ENCODE measurements around the gene PERM1.

PERM1 gene

DNA sequence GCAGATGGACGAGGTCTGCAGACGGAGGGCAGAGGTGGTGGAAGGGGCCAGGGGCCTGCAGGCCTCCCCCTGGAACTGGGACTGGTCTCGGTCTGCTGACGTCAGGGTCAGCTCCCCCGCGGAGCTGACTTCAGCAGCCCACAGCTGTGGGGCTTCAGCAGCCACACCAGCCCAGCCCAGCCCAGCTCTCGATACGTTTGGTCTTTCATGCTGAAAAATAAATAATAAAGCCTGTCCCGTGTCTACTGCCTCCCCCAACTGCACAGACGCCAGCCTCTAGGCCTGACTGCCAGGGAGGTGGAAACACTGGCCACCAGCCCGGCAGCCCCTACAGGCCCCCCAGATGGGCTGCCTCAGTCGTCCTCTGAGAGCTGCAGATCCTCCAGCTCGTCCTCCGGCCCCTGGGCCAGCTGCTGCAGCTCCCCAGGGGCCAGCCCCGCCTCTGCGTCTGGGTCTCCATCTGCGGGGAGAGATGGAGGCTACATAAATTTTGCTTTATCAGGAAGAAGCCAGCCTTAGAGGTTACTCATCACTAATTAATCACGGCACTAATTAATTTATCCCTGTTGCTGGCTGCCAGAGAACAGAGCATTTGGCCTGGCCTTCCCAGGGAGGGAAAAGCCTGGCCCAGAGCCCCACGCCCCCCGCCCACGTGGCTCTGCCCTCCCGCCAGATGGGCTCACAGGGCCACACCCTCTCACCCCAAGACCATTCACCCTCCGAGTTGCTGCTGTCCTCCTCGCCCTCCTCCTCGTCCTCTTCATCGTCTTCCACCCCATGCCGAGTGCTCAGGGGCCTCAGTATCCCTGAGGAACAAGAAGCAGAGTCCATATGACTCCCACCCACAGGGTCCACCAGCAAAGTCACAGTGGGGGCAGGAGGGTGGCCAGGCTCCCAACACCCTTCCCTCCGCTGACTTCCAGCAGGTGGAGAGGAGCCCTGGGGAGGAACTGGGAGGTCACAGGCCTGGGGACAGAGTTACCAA lies 37.3 kb downstream of the PERM1 start:
- Histone ChIP-seq H3K4me3 (ENCODE audit: low read length) (no peak overlapping the region), H3K36me3 (ENCODE audit: insufficient read depth, low read depth, low read length) (peaks cover 44% of the 10 kb centered on the region), H3K4me1 (ENCODE audit: insufficient read depth, low read length) (no peaks in the 10 kb centered on the region; the same call in 1 of the 2 replicates), H3K9ac (ENCODE audit: low read depth, low read length) (no peak overlapping the region), H3K9me3 (ENCODE audit: insufficient read depth, low read depth, low read length) (no peaks in the 10 kb centered on the region), H3K27ac (ENCODE audit: low read length) (no peak overlapping the region), H3K27me3 (ENCODE audit: insufficient read depth, low read length) (peaks cover 44% of the 10 kb centered on the region)

DNA sequence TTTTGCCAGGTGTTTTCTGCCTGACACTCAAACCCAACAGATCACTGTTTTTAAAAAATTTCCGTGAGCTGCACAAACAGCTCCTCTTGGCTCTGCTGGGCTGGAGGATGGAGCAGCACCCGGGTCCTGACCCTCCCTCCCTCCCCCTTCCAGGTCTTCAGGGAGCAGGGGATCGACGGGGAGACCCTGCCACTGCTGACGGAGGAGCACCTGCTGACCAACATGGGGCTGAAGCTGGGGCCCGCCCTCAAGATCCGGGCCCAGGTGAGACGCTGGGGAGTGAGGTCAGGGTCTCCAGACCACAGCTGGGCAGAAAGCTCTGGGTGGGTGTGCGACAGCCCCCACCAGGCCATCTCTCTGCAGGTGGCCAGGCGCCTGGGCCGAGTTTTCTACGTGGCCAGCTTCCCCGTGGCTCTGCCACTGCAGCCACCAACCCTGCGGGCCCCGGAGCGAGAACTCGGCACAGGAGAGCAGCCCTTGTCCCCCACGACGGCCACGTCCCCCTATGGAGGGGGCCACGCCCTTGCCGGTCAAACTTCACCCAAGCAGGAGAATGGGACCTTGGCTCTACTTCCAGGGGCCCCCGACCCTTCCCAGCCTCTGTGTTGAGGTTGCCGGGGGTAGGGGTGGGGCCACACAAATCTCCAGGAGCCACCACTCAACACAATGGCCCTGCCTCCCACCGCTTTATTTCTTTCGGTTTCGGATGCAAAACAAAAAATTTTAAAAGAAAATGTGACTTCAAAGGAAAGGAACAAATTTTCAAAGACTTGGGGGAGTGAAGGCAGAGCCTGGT lies 38.1 kb downstream of the PERM1 start:
- no peaks in the 10 kb centered on the region; the same call in 1 of the 2 replicates for H3K4me1 ChIP-seq (ENCODE audit: insufficient read depth, low read length)
- peaks cover 36% of the 10 kb centered on the region for H3K36me3 ChIP-seq (ENCODE audit: insufficient read depth, low read depth, low read length)
- no peaks in the 10 kb centered on the region for H3K9me3 ChIP-seq (ENCODE audit: insufficient read depth, low read depth, low read length)
- no peak overlapping the region for H3K27ac ChIP-seq (ENCODE audit: low read length)
- no peak overlapping the region for H3K4me3 ChIP-seq (ENCODE audit: low read length)
- no peak overlapping the region for H3K9ac ChIP-seq (ENCODE audit: low read depth, low read length)
- H3K27me3 ChIP-seq (ENCODE audit: insufficient read depth, low read length): peaks cover 53% of the 10 kb centered on the region

DNA sequence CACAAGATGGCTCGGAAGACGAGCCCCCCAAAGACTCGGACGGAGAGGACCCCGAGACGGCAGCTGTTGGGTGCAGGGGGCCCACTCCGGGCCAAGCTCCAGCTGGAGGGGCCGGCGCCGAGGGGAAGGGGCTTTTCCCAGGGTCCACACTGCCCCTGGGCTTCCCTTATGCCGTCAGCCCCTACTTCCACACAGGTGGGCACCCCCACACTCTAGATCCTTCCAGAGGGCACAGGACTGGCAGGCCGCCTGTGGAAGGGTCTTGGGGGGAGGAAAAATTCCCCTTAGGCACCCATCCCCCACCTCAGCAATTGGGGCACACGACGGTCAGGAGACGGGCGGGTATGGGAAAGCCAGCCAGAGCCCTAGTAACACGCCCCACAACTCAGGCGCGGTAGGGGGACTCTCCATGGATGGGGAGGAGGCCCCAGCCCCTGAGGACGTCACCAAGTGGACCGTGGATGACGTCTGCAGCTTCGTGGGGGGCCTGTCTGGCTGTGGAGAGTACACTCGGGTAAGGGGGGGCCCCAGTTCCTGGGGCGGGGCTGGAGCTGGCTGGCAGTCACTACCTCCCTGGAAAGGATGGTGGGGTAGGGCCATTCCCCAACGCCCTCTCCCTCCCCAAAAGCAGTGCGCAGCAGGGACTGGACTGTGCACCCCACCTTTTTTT lies 38.9 kb downstream of the PERM1 start:
- Histone ChIP-seq H3K4me3 (ENCODE audit: low read length) (no peak overlapping the region; the same call in 1 of the 2 replicates), H3K9ac (ENCODE audit: low read depth, low read length) (no peak overlapping the region), H3K27ac (ENCODE audit: low read length) (no peak overlapping the region), H3K4me1 (ENCODE audit: insufficient read depth, low read length) (no peaks in the 10 kb centered on the region; the same call in 1 of the 2 replicates), H3K36me3 (ENCODE audit: insufficient read depth, low read depth, low read length) (peaks cover 29% of the 10 kb centered on the region), H3K27me3 (ENCODE audit: insufficient read depth, low read length) (peaks cover 60% of the 10 kb centered on the region), H3K9me3 (ENCODE audit: insufficient read depth, low read depth, low read length) (no peaks in the 10 kb centered on the region)

DNA sequence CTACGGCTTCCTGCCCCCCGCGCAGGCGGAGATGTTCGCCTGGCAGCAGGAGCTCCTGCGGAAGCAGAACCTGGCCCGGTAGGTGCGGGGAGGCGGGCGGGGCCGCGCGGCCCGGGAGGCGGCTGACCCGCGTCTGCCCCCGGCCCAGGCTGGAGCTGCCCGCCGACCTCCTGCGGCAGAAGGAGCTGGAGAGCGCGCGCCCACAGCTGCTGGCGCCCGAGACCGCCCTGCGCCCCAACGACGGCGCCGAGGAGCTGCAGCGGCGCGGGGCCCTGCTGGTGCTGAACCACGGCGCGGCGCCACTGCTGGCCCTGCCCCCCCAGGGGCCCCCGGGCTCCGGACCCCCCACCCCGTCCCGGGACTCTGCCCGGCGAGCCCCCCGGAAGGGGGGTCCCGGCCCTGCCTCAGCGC lies 39.5 kb downstream of the PERM1 start:
- H3K27ac ChIP-seq (ENCODE audit: low read length): no peak overlapping the region
- peaks cover 66% of the 10 kb centered on the region for H3K27me3 ChIP-seq (ENCODE audit: insufficient read depth, low read length)
- H3K4me1 ChIP-seq (ENCODE audit: insufficient read depth, low read length): no peaks in the 10 kb centered on the region; the same call in 1 of the 2 replicates

DNA sequence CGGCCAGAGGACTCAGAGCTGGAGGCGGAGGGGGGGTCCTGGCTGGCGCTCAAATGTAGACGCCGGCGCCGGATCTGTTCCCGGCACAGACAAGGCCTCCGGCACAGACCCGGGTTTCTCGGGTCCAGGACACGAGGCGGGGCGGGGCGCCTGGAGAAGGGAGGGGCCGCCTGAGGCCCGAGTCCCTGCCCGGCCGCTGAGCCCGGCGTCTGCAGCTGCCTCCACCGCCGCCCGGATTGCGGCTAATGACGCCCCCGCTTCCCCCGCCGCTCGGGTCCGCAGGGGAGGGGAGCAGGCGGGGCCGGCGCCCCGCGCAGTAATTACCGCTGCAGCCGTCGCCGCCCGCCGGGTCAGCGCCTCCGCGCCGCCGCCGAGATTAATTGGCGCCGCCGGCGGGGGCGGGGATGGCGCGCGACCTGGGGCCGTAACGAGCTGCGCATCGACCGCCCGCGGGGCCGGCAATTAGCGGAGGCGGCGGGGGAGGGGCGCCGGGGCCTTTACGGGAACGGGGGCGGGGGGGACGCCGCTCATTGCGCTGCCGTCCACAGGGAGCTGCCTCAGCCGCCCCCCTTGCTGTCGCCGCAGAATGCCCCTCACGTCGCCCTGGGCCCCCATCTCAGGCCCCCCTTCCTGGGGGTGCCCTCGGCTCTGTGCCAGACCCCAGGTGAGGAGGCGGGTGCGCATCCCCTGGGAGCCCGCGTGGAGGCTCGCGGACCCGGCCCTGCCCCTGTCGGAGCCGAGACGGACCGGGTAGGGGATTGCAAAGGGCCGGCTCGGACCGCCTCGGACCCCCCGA lies 40.1 kb downstream of the PERM1 start:
- Histone ChIP-seq H3K4me3 (ENCODE audit: low read length) (peak overlapping the region; percentile 35; the same call in 1 of the 2 replicates), H3K27ac (ENCODE audit: low read length) (no peak overlapping the region), H3K4me1 (ENCODE audit: insufficient read depth, low read length) (no peaks in the 10 kb centered on the region; the same call in 1 of the 2 replicates), H3K27me3 (ENCODE audit: insufficient read depth, low read length) (peaks cover 72% of the 10 kb centered on the region), H3K9me3 (ENCODE audit: insufficient read depth, low read depth, low read length) (no peaks in the 10 kb centered on the region), H3K9ac (ENCODE audit: low read depth, low read length) (no peak overlapping the region), H3K36me3 (ENCODE audit: insufficient read depth, low read depth, low read length) (peaks cover 17% of the 10 kb centered on the region; the same call in 1 of the 2 replicates)

More for the DNA sequence above, 39.5 kb downstream of the PERM1 start:
- Histone ChIP-seq H3K36me3 (ENCODE audit: insufficient read depth, low read depth, low read length) (peaks cover 23% of the 10 kb centered on the region), H3K4me3 (ENCODE audit: low read length) (no peak overlapping the region; the same call in 1 of the 2 replicates), H3K9me3 (ENCODE audit: insufficient read depth, low read depth, low read length) (no peaks in the 10 kb centered on the region), H3K9ac (ENCODE audit: low read depth, low read length) (no peak overlapping the region)

DNA sequence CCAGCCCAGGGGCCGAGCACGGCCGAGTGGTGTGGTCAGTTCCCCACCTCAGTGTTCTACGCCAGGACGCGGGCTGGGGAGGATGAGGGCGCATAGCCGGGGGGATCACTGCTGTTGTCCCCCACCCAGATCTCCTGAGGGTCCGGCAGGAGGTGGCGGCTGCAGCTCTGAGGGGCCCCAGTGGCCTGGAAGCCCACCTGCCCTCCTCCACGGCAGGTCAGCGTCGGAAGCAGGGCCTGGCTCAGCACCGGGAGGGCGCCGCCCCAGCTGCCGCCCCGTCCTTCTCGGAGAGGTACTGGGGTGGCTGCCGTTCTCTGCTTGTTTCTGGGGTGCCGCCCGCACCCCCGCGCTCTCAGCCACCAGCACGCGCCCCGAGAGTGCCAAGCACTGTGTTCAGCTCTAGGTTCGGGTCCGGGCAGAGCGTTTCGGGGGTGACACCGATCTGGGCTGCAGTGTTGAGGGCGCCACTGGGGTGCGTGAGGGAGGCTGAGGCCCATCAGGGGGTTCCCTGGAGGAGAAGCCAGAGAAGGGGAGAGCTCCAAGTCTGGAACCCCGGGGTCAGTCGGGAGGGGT lies 40.8 kb downstream of the PERM1 start:
- Histone ChIP-seq H3K4me3 (ENCODE audit: low read length) (peak overlapping the region; percentile 35; the same call in 1 of the 2 replicates), H3K9ac (ENCODE audit: low read depth, low read length) (no peak overlapping the region), H3K9me3 (ENCODE audit: insufficient read depth, low read depth, low read length) (no peaks in the 10 kb centered on the region), H3K4me1 (ENCODE audit: insufficient read depth, low read length) (no peaks in the 10 kb centered on the region; the same call in 1 of the 2 replicates), H3K36me3 (ENCODE audit: insufficient read depth, low read depth, low read length) (peaks cover 14% of the 10 kb centered on the region; the same call in 1 of the 2 replicates), H3K27me3 (ENCODE audit: insufficient read depth, low read length) (peaks cover 79% of the 10 kb centered on the region), H3K27ac (ENCODE audit: low read length) (no peak overlapping the region)

DNA sequence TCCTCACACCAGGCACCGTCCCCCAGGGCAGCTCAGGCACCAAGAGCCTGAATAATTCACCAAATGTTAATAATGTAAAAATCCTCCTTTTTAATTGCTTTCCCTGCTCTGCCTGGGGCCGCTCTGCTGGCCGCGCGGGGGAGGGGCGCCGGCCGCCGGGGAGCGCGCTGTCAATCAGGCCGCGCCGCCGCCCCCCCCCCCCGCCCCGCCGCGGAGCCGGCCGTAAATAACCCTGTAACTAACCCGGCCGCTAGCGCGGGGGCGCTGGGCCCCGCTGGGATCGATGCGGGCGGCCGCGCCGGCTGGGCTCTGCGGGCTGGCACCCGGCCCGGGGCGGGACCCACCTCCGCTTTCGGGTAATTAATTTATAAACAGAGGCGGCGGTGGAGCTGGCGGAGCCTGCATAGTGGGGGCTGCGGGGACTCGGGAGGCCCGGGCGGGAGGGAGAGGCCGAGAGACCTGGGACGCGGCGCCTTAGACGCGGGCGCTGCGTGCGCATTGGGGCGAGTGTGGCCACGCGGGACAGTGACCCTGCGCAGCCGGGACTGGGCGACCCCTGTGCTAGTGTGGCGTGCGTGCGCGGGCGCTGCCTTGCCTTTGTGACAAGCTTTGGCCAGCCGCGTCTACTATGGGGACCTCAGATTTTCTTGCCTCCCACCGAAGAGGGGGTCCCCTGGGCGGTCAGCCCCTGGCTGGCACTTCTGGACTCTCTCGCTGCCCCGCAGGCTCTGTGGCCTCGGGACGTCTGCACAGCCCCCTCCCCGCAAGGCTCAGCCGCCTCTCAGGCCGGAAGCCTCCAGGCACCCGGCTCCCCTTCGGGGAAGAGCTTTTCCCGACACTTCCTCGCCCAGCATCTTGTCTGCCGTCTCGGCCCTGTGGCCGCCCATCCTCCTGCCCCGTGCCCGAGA lies 41.5 kb downstream of the PERM1 start:
- H3K27me3 ChIP-seq (ENCODE audit: insufficient read depth, low read length): peaks cover 87% of the 10 kb centered on the region
- peaks cover 8% of the 10 kb centered on the region; the same call in 1 of the 2 replicates for H3K36me3 ChIP-seq (ENCODE audit: insufficient read depth, low read depth, low read length)
- no peak overlapping the region for H3K27ac ChIP-seq (ENCODE audit: low read length)
- no peak overlapping the region for H3K9ac ChIP-seq (ENCODE audit: low read depth, low read length)
- peak overlapping the region; percentile 35; the same call in 1 of the 2 replicates for H3K4me3 ChIP-seq (ENCODE audit: low read length)
- H3K9me3 ChIP-seq (ENCODE audit: insufficient read depth, low read depth, low read length): no peaks in the 10 kb centered on the region
- H3K4me1 ChIP-seq (ENCODE audit: insufficient read depth, low read length): no peaks in the 10 kb centered on the region; the same call in 1 of the 2 replicates

DNA sequence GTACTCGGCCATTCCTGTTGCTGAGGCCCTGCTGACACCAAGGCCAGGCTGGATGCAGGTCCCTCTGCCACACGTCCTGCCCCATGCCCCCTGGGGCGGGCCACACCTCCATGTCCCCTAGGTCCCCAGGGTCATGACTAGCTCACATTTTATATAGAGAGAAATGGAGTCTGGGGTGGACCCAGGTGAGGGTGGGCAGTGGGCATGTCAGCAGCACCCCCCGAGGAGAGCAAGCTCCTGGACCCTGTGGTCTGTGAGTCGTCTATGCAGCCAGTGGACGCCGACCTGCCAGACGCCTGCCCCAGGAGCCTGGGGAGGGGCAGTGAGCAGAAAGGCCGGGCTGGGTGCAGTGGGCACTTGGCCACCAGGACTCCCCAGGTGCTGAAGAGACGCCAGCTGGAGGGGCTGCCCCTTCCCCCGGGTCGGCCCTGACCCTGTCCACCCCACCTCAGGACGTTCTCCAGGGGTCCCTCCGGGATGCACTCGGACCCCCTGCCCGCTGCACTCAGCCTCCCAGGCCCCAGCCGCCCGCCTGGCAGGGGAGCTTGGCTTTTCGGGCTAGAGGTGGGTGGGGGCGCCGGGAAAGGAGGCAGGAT lies 42.3 kb downstream of the PERM1 start:
- Histone ChIP-seq H3K27me3 (ENCODE audit: insufficient read depth, low read length) (peaks cover 94% of the 10 kb centered on the region), H3K4me3 (ENCODE audit: low read length) (no peak overlapping the region), H3K27ac (ENCODE audit: low read length) (no peak overlapping the region), H3K4me1 (ENCODE audit: insufficient read depth, low read length) (no peaks in the 10 kb centered on the region; the same call in 1 of the 2 replicates), H3K9me3 (ENCODE audit: insufficient read depth, low read depth, low read length) (no peaks in the 10 kb centered on the region), H3K9ac (ENCODE audit: low read depth, low read length) (no peak overlapping the region), H3K36me3 (ENCODE audit: insufficient read depth, low read depth, low read length) (0 out of 2 replicates have a peak, but pooled peaks cover under 1% of the 10 kb centered on the region)

DNA sequence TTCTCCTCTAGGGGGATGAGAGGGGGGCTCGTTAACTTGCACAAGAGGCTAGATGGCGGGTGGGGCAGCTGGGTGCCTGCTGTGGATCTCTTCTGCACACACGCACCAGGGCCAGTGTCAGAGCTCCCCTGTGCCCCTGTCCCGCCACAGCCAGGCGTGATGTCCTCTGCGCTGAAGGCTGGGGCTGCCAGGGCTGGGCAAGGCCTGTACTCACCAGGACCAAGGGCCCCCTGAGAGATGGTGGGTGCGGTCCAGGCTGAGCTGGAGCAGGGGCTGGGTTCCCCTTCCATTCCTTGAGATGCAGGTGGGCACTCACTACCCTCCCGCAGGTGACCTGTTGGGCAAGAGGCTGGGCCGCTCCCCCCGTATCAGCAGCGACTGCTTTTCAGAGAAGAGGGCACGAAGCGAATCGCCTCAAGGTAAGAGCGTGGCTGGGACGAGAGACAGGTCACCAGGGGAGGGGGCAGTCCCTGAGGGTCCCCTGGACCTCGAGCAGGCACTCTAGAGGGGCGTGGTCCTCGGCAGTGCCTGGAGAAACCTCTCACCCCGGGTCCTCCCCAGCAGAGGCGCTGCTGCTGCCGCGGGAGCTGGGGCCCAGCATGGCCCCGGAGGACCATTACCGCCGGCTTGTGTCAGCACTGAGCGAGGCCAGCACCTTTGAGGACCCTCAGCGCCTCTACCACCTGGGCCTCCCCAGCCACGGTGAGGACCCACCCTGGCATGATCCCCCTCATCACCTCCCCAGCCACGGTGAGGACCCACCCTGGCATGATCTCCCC lies 43.0 kb downstream of the PERM1 start:
- Histone ChIP-seq H3K4me1 (ENCODE audit: insufficient read depth, low read length) (no peaks in the 10 kb centered on the region; the same call in 1 of the 2 replicates), H3K27me3 (ENCODE audit: insufficient read depth, low read length) (peaks cover 92% of the 10 kb centered on the region), H3K36me3 (ENCODE audit: insufficient read depth, low read depth, low read length) (no peaks in the 10 kb centered on the region), H3K9ac (ENCODE audit: low read depth, low read length) (no peak overlapping the region), H3K27ac (ENCODE audit: low read length) (no peak overlapping the region), H3K9me3 (ENCODE audit: insufficient read depth, low read depth, low read length) (no peaks in the 10 kb centered on the region), H3K4me3 (ENCODE audit: low read length) (no peak overlapping the region)
